ENCODE data around the gene ANKRD22. TPM values are rescaled to one million over a fixed set of nuclear protein-coding genes. Genes with fewer than 3 reads are reported as not detected.

The ANKRD22 gene
- total and polyA plus RNA-seq, 9 of the 15 experiments (the other 6 are each of a cell fraction or from before 2014, with no cell fraction given) = not detected

DNA sequence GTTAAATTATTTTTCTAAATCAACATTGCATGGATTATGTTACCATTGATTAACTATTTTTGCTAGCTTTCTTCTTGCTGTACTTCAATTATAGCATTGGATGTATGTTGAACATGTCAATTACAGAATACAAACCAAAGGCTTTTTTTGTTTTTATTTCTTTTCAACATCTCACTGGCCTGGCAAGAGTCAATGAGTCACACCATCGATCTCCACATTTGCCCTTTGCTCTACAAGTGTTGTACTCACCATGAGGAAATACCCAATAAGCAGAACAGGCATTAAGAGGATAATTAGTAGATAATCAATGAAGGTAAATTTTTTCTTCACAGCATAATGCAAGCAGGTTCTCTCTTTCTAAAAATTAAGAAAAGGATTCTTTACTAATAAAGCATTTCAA is 23.3 kb downstream of the ANKRD22 start:
- ChIA-PET CTCF (ENCODE audit: low intra/inter-chr PET ratio) (no interaction called here), POLR2A (no interaction called here)
- no peaks in the 10 kb centered on the region for H3K27me3 ChIP-seq (ENCODE audit: control insufficient read depth in 2 of 2, insufficient read depth in 2 of 2, low read length in 2 of 2)
- H3K9ac ChIP-seq (ENCODE audit: insufficient read depth in 1 of 2, low read depth in 2 of 2, low read length in 2 of 2) = no peak overlapping the region
- no peak overlapping the region for H3K4me3 ChIP-seq
- no peak overlapping the region for H3K4me2 ChIP-seq (ENCODE audit: insufficient read depth, low read length)
- no peak for TF ChIP-seq CEBPB (tag; IDR thresholded peaks at IDR 0.05)
- no peak for TF ChIP-seq FOS (IDR thresholded peaks at IDR 0.05; ENCODE audit: extremely low read depth, insufficient read length)
- TF ChIP-seq, protein P1, sequence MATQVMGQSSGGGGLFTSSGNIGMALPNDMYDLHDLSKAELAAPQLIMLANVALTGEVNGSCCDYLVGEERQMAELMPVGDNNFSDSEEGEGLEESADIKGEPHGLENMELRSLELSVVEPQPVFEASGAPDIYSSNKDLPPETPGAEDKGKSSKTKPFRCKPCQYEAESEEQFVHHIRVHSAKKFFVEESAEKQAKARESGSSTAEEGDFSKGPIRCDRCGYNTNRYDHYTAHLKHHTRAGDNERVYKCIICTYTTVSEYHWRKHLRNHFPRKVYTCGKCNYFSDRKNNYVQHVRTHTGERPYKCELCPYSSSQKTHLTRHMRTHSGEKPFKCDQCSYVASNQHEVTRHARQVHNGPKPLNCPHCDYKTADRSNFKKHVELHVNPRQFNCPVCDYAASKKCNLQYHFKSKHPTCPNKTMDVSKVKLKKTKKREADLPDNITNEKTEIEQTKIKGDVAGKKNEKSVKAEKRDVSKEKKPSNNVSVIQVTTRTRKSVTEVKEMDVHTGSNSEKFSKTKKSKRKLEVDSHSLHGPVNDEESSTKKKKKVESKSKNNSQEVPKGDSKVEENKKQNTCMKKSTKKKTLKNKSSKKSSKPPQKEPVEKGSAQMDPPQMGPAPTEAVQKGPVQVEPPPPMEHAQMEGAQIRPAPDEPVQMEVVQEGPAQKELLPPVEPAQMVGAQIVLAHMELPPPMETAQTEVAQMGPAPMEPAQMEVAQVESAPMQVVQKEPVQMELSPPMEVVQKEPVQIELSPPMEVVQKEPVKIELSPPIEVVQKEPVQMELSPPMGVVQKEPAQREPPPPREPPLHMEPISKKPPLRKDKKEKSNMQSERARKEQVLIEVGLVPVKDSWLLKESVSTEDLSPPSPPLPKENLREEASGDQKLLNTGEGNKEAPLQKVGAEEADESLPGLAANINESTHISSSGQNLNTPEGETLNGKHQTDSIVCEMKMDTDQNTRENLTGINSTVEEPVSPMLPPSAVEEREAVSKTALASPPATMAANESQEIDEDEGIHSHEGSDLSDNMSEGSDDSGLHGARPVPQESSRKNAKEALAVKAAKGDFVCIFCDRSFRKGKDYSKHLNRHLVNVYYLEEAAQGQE (IDR thresholded peaks at IDR 0.05; ENCODE audit: borderline replicate concordance) = no peak
- TF ChIP-seq, protein P1 (CRISPR knock-in tag; IDR thresholded peaks at IDR 0.05; ENCODE audit: low read depth) = no peak
- TF ChIP-seq, protein P2, sequence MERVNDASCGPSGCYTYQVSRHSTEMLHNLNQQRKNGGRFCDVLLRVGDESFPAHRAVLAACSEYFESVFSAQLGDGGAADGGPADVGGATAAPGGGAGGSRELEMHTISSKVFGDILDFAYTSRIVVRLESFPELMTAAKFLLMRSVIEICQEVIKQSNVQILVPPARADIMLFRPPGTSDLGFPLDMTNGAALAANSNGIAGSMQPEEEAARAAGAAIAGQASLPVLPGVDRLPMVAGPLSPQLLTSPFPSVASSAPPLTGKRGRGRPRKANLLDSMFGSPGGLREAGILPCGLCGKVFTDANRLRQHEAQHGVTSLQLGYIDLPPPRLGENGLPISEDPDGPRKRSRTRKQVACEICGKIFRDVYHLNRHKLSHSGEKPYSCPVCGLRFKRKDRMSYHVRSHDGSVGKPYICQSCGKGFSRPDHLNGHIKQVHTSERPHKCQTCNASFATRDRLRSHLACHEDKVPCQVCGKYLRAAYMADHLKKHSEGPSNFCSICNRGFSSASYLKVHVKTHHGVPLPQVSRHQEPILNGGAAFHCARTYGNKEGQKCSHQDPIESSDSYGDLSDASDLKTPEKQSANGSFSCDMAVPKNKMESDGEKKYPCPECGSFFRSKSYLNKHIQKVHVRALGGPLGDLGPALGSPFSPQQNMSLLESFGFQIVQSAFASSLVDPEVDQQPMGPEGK (CRISPR knock-in tag; IDR thresholded peaks at IDR 0.05; ENCODE audit: borderline replicate concordance) = no peak
- no peak for TF ChIP-seq ZBTB17 (CRISPR knock-in tag; IDR thresholded peaks at IDR 0.05)
- no peak for TF ChIP-seq SP2 (IDR thresholded peaks at IDR 0.05; ENCODE audit: extremely low read depth, low read depth, low read length, poor library complexity, severe bottlenecking)
- TF ChIP-seq, protein P3, sequence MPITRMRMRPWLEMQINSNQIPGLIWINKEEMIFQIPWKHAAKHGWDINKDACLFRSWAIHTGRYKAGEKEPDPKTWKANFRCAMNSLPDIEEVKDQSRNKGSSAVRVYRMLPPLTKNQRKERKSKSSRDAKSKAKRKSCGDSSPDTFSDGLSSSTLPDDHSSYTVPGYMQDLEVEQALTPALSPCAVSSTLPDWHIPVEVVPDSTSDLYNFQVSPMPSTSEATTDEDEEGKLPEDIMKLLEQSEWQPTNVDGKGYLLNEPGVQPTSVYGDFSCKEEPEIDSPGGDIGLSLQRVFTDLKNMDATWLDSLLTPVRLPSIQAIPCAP (CRISPR knock-in tag; IDR thresholded peaks at IDR 0.05; ENCODE audit: borderline replicate concordance) = no peak
- TF ChIP-seq ATF7 (IDR thresholded peaks at IDR 0.05) = no peak
- TF ChIP-seq TBL1XR1 (IDR thresholded peaks at IDR 0.05; ENCODE audit: low read length in 2 of 2) = no peak
- TF ChIP-seq ASH1L (IDR thresholded peaks at IDR 0.05; ENCODE audit: borderline replicate concordance, low read depth, partially characterized antibody) = no peak
- no peak for TF ChIP-seq SIN3A (IDR thresholded peaks at IDR 0.05; ENCODE audit: borderline replicate concordance in 2 of 2, control insufficient read depth in 1 of 2, low read depth in 2 of 2, low read length in 2 of 2)
- no peak for ATAC-seq
- DNase-seq (ENCODE audit: extremely low read depth in 1 of 4, low spot score in 3 of 4) = no peak
- H2AFZ ChIP-seq (ENCODE audit: low read depth, low read length) = no peak overlapping the region
- H3K79me2 ChIP-seq (ENCODE audit: control insufficient read depth, insufficient read depth, low read length) = no peaks in the 10 kb centered on the region
- H3K36me3 ChIP-seq (ENCODE audit: control insufficient read depth, insufficient read depth, low read length) = no peaks in the 10 kb centered on the region
- H3K4me1 ChIP-seq (replicated peaks in 1 of 2; ENCODE audit: control insufficient read depth in 2 of 2, insufficient read depth in 2 of 2, low read length in 2 of 2) = no peaks in the 10 kb centered on the region
- no peaks in the 10 kb centered on the region for H3K9me1 ChIP-seq (ENCODE audit: control insufficient read depth, insufficient read depth, low read length)
- no peak for FAIRE-seq
- H3K27ac ChIP-seq (ENCODE audit: extremely low read depth, low read depth, low read length) = no peak overlapping the region
- intact Hi-C loops (cut with micrococcal nuclease) (no loop called here), in situ Hi-C loops (cut with MboI) (no loop called here)
- H4K20me1 ChIP-seq (replicated peaks; ENCODE audit: control insufficient read depth, insufficient read depth, low read length) = no peaks in the 10 kb centered on the region
- 7% methylated on average over 1 of the region's 1 CpG for WGBS (ENCODE audit: insufficient coverage, low coverage, missing lambda C conversion rate)
- BruUV-seq (replicated peaks) = no TSS peak
- H3K9me3 ChIP-seq (replicated peaks; ENCODE audit: control insufficient read depth, insufficient read depth, low read depth, low read length) = no peaks in the 10 kb centered on the region

Data from K562 (cell line).